HEK293 (cell line): ENCODE results near the gene TMEM234.

Experiments used
- CTCF ChIP-seq: fragments of 450-650 bp; formaldehyde crosslinking; IDR thresholded peaks from 2 replicates; pipeline ENCODE4 v1.5.1; 2016; ENCODE audit warnings: missing biosample characterization, missing genetic modification characterization
- EGR2 ChIP-seq: fragments of 450-650 bp; formaldehyde crosslinking; IDR thresholded peaks from 2 replicates; pipeline ENCODE4 v1.5.1; 2016; ENCODE audit warnings: low read depth, missing biosample characterization, missing genetic modification characterization
- HOXC10 ChIP-seq: sonication (generic); formaldehyde crosslinking; IDR thresholded peaks from 2 replicates; pipeline ENCODE4 v1.8.1; 2023; ENCODE audit warnings: mild to moderate bottlenecking, missing genetic modification reagents
- KLF17 ChIP-seq: fragments of 450-650 bp; formaldehyde crosslinking; IDR thresholded peaks from 2 replicates; pipeline ENCODE4 v1.5.1; 2016; ENCODE audit warnings: missing biosample characterization, missing genetic modification characterization
- OSR2 ChIP-seq: fragments of 450-650 bp; formaldehyde crosslinking; IDR thresholded peaks from 2 replicates; pipeline ENCODE4 v1.5.1; 2016; ENCODE audit warnings: missing biosample characterization, missing genetic modification characterization
- PRDM1 ChIP-seq: fragments of 450-650 bp; formaldehyde crosslinking; IDR thresholded peaks from 2 replicates; pipeline ENCODE4; 2016; ENCODE audit warnings: missing biosample characterization, missing genetic modification characterization
- REST ChIP-seq: fragments of 450-650 bp; formaldehyde crosslinking; IDR thresholded peaks from 2 replicates; pipeline ENCODE4 v1.5.1; 2016; ENCODE audit warnings: missing biosample characterization, missing genetic modification characterization
- ZBTB1 ChIP-seq: fragments of 450-650 bp; formaldehyde crosslinking; IDR thresholded peaks from 2 replicates; pipeline ENCODE4 v1.5.1; 2016; ENCODE audit warnings: missing biosample characterization, missing genetic modification characterization
- ZBTB10 ChIP-seq: fragments of 450-650 bp; formaldehyde crosslinking; IDR thresholded peaks from 2 replicates; pipeline ENCODE4 v1.5.1; 2016; ENCODE audit warnings: missing biosample characterization, missing genetic modification characterization
- ZBTB7A ChIP-seq: fragments of 450-650 bp; formaldehyde crosslinking; IDR thresholded peaks from 2 replicates; pipeline ENCODE4 v1.5.1; 2016; ENCODE audit warnings: low read depth, missing biosample characterization, missing genetic modification characterization
- ZEB2 ChIP-seq: fragments of 450-650 bp; formaldehyde crosslinking; IDR thresholded peaks from 2 replicates; pipeline ENCODE4 v1.5.1; 2016; ENCODE audit warnings: missing biosample characterization, missing genetic modification characterization
- ZNF10 ChIP-seq: fragments of 450-650 bp; formaldehyde crosslinking; IDR thresholded peaks from 2 replicates; pipeline ENCODE4 v1.5.1; 2017; ENCODE audit warnings: missing biosample characterization, missing genetic modification characterization
- ZNF19 ChIP-seq: fragments of 450-650 bp; formaldehyde crosslinking; IDR thresholded peaks from 2 replicates; pipeline ENCODE4; 2016; ENCODE audit warnings: missing biosample characterization, missing genetic modification characterization, low read depth
- ZNF24 ChIP-seq: fragments of 450-650 bp; formaldehyde crosslinking; IDR thresholded peaks from 2 replicates; pipeline ENCODE4 v1.5.1; 2016; ENCODE audit warnings: missing biosample characterization, missing genetic modification characterization
- ZNF292 ChIP-seq: fragments of 450-650 bp; formaldehyde crosslinking; IDR thresholded peaks from 2 replicates; pipeline ENCODE4 v1.5.1; 2016; ENCODE audit warnings: low read depth, missing biosample characterization, missing genetic modification characterization, borderline replicate concordance
- ZNF302 ChIP-seq: fragments of 450-650 bp; formaldehyde crosslinking; IDR thresholded peaks from 2 replicates; pipeline ENCODE4 v1.5.1; 2016; ENCODE audit warnings: missing biosample characterization, missing genetic modification characterization, low read depth
- ZNF394 ChIP-seq: fragments of 450-650 bp; formaldehyde crosslinking; IDR thresholded peaks from 2 replicates; pipeline ENCODE4 v1.5.1; 2016; ENCODE audit warnings: missing biosample characterization, missing genetic modification characterization, mild to moderate bottlenecking, moderate library complexity, borderline replicate concordance
- ZNF426 ChIP-seq: fragments of 450-650 bp; formaldehyde crosslinking; IDR thresholded peaks from 2 replicates; pipeline ENCODE4 v1.5.1; 2017; ENCODE audit warnings: missing biosample characterization, missing genetic modification characterization, mild to moderate bottlenecking, inconsistent platforms, moderate library complexity
- ZNF473 ChIP-seq: fragments of 450-650 bp; formaldehyde crosslinking; IDR thresholded peaks from 2 replicates; pipeline ENCODE4 v1.5.1; 2017; ENCODE audit warnings: missing biosample characterization, missing genetic modification characterization
- ZNF561 ChIP-seq: fragments of 450-650 bp; IDR thresholded peaks from 2 replicates; pipeline ENCODE4 v1.5.1; 2018; ENCODE audit warnings: missing biosample characterization, missing genetic modification characterization, borderline replicate concordance
- ZNF585B ChIP-seq: fragments of 450-650 bp; formaldehyde crosslinking; IDR thresholded peaks from 2 replicates; pipeline ENCODE4 v1.5.1; 2016; ENCODE audit warnings: missing biosample characterization, missing genetic modification characterization
- ZNF600 ChIP-seq: fragments of 450-650 bp; formaldehyde crosslinking; IDR thresholded peaks from 2 replicates; pipeline ENCODE4 v1.5.1; 2016; ENCODE audit warnings: missing biosample characterization, missing genetic modification characterization
- ZNF610 ChIP-seq: fragments of 450-650 bp; formaldehyde crosslinking; IDR thresholded peaks from 2 replicates; pipeline ENCODE4 v1.5.1; 2016; ENCODE audit warnings: missing biosample characterization, missing genetic modification characterization, borderline replicate concordance
- ZNF660 ChIP-seq: fragments of 450-650 bp; IDR thresholded peaks from 2 replicates; pipeline ENCODE4 v1.5.1; 2018; ENCODE audit warnings: missing biosample characterization, mild to moderate bottlenecking, missing genetic modification characterization
- ZNF768 ChIP-seq: fragments of 450-650 bp; formaldehyde crosslinking; IDR thresholded peaks from 2 replicates; pipeline ENCODE4 v1.5.1; 2018; ENCODE audit warnings: missing biosample characterization, mild to moderate bottlenecking, missing genetic modification characterization
- ZNF777 ChIP-seq: fragments of 450-650 bp; formaldehyde crosslinking; IDR thresholded peaks from 2 replicates; pipeline ENCODE4 v1.5.1; 2017; ENCODE audit warnings: missing biosample characterization, missing genetic modification characterization, borderline replicate concordance
- ZNF791 ChIP-seq: fragments of 450-650 bp; formaldehyde crosslinking; IDR thresholded peaks from 2 replicates; pipeline ENCODE4 v1.5.1; 2016; ENCODE audit warnings: missing biosample characterization, missing genetic modification characterization
- ZNF830 ChIP-seq: fragments of 450-650 bp; IDR thresholded peaks from 2 replicates; pipeline ENCODE4 v1.5.0; 2018; ENCODE audit warnings: missing biosample characterization, missing genetic modification characterization, low read depth, mild to moderate bottlenecking, moderate library complexity
- ZNF837 ChIP-seq: fragments of 450-650 bp; formaldehyde crosslinking; IDR thresholded peaks from 2 replicates; pipeline ENCODE4 v1.5.1; 2016; ENCODE audit warnings: missing biosample characterization, missing genetic modification characterization
- ZNF843 ChIP-seq: fragments of 450-650 bp; formaldehyde crosslinking; IDR thresholded peaks from 2 replicates; pipeline ENCODE4 v1.5.1; 2016; ENCODE audit warnings: missing biosample characterization, missing genetic modification characterization
- ZXDB ChIP-seq: fragments of 450-650 bp; formaldehyde crosslinking; IDR thresholded peaks from 2 replicates; pipeline ENCODE4 v1.5.1; 2016; ENCODE audit warnings: missing biosample characterization, missing genetic modification characterization

The TMEM234 gene

GRCh38 chr1:32205401-32206370 lies 16.5 kb downstream of the TMEM234 start, which contains the start of gene IQCC (continued):
- TF ChIP-seq REST (tag by site-specific recombination) (no peak), ZNF394 (no peak), ZNF24 (tag by site-specific recombination) (0 out of 2 replicates have a peak, but pooled peaks have one; percentile 55), ZNF473 (tag by site-specific recombination) (no peak), ZXDB (tag by site-specific recombination) (peak; percentile 50; the same call in 1 of the 2 replicates), ZNF660 (tag by site-specific recombination) (0 out of 2 replicates have a peak, but pooled peaks have one; percentile 26), ZNF610 (tag by site-specific recombination) (0 out of 2 replicates have a peak, but pooled peaks have one; percentile 31), ZNF600 (tag by site-specific recombination) (peak; percentile 78), OSR2 (peak; percentile 13; the same call in 1 of the 2 replicates), ZNF561 (peak; percentile 42; the same call in 1 of the 2 replicates), ZEB2 (tag by site-specific recombination) (peak; percentile 73), ZNF830 (tag by site-specific recombination) (no peak), ZNF302 (tag by site-specific recombination) (no peak), ZNF426 (tag by site-specific recombination) (no peak), ZBTB10 (tag by site-specific recombination) (0 out of 2 replicates have a peak, but pooled peaks have one; percentile 23), PRDM1 (tag by site-specific recombination) (no peak), ZNF10 (tag by site-specific recombination) (no peak), HOXC10 (CRISPR knock-in tag) (no peak), ZNF837 (tag by site-specific recombination) (no peak), ZNF843 (peak; percentile 34; the same call in 1 of the 2 replicates), ZBTB1 (tag by site-specific recombination) (0 out of 2 replicates have a peak, but pooled peaks have one; percentile 22), EGR2 (peak; percentile 94), ZBTB7A (tag by site-specific recombination) (0 out of 2 replicates have a peak, but pooled peaks have one; percentile 43), ZNF777 (tag by site-specific recombination) (peak; percentile 86; the same call in 1 of the 2 replicates), ZNF292 (tag by site-specific recombination) (no peak), KLF17 (tag by site-specific recombination) (peak; percentile 64), ZNF791 (tag by site-specific recombination) (no peak), ZNF768 (tag by site-specific recombination) (no peak), ZNF585B (no peak), ZNF19 (tag by site-specific recombination) (no peak), CTCF (tag by site-specific recombination) (peak; percentile 95)
